SK-N-SH (cell line): ENCODE measurements around the gene CASP1. TPM values are rescaled to one million over a fixed set of nuclear protein-coding genes. Genes with fewer than 3 reads are reported as not detected.

Experiments
- CTCF ChIA-PET: fragments of 300-600, 350-600 bp; formaldehyde crosslinking; extraction: SDS; loops from one replicate; lab custom pipeline; 2021; lab: Yijun Ruan, JAX
- POLR2A ChIA-PET: fragments of 350-600 bp; sonication (Branson Sonifier 250); formaldehyde crosslinking; extraction: SDS; loops from one replicate; lab custom pipeline; 2020; ENCODE audit warnings: antibody characterized with exemption, inconsistent platforms; lab: Yijun Ruan, JAX
- DNase-seq: peaks from one replicate; pipeline ENCODE4 v3.0.0; 2012
- H2AFZ ChIP-seq: fragments of 200-600 bp; sonication (generic); 2 replicates; pipeline ENCODE4 v1.8.1; 2016; ENCODE audit warnings: antibody characterized with exemption, mild to moderate bottlenecking, low read depth
- H3F3A ChIP-seq: fragments of 200-600 bp; sonication (generic); replicated peaks from 2 replicates; pipeline ENCODE3; 2016; ENCODE audit warnings: antibody characterized with exemption, mild to moderate bottlenecking; ENCODE audit not compliant: insufficient read depth
- H3K27ac ChIP-seq, 2 experiments: fragments of 200-500 bp in 1 of 2; fragments of 200-600 bp in 1 of 2; sonication (Bioruptor generic) in 1 of 2; sonication (generic), shearing (Covaris generic) in 1 of 2; 2 replicates each; pipeline versions ENCODE4 v1.5.1 to v1.6.1; 2014 to 2016; ENCODE audit warnings: low read depth in 2 of 2, inconsistent platforms in 1 of 2, low read length in 1 of 2, mild to moderate bottlenecking in 1 of 2, mixed read lengths in 1 of 2
- H3K27me3 ChIP-seq: fragments of 200-600 bp; sonication (generic), shearing (Covaris generic); 2 replicates; pipeline ENCODE4 v1.6.1; 2016; ENCODE audit warnings: mixed run types; ENCODE audit not compliant: insufficient read depth
- H3K36me3 ChIP-seq, 2 experiments: fragments of 200-500 bp in 1 of 2; fragments of 200-600 bp in 1 of 2; sonication (Bioruptor generic) in 1 of 2; sonication (generic) in 1 of 2; replicated peaks in 1 of 2; 2 replicates each; pipeline versions ENCODE3 to v1.5.1; 2014 to 2016; ENCODE audit warnings: low read length in 1 of 2, mild to moderate bottlenecking in 1 of 2; ENCODE audit not compliant: insufficient read depth in 2 of 2, control insufficient read depth in 1 of 2
- H3K4me1 ChIP-seq, 2 experiments: fragments of 200-500 bp in 1 of 2; fragments of 200-600 bp in 1 of 2; sonication (Bioruptor generic) in 1 of 2; sonication (generic), shearing (Covaris generic) in 1 of 2; 2 replicates each; pipeline versions ENCODE4 v1.5.1 to v1.6.1; 2014 to 2016; ENCODE audit warnings: low read depth in 1 of 2, low read length in 1 of 2, mixed run types in 1 of 2; ENCODE audit not compliant: insufficient read depth in 2 of 2, control insufficient read depth in 1 of 2
- H3K4me2 ChIP-seq: fragments of 200-600 bp; sonication (generic), shearing (Covaris generic); 2 replicates; pipeline ENCODE4 v1.6.1; 2017; ENCODE audit warnings: mixed run types
- H3K4me3 ChIP-seq, 2 experiments: fragments of 200-500 bp in 1 of 2; fragments of 200-600 bp in 1 of 2; sonication (Bioruptor generic) in 1 of 2; sonication (generic), shearing (Covaris generic) in 1 of 2; 2 replicates each; pipeline versions ENCODE4 v1.5.1 to v1.8.1; 2014 to 2016; ENCODE audit warnings: low read depth in 2 of 2, inconsistent platforms in 1 of 2, low read length in 1 of 2, mild to moderate bottlenecking in 1 of 2, mixed read lengths in 1 of 2, moderate library complexity in 1 of 2
- H3K79me2 ChIP-seq: fragments of 200-600 bp; sonication (generic); 2 replicates; pipeline ENCODE4 v1.8.1; 2017; ENCODE audit warnings: mild to moderate bottlenecking; ENCODE audit not compliant: insufficient read depth
- H3K9ac ChIP-seq: fragments of 200-600 bp; sonication (generic); 2 replicates; pipeline ENCODE4 v1.6.1; 2017; ENCODE audit warnings: mixed run types
- H3K9me2 ChIP-seq: fragments of 200-600 bp; sonication (generic); 2 replicates; pipeline ENCODE4 v1.6.1; 2017; ENCODE audit warnings: mixed run types
- H3K9me3 ChIP-seq: fragments of 200-600 bp; sonication (generic); 2 replicates; pipeline ENCODE4 v1.6.1; 2017; ENCODE audit warnings: mixed run types, mild to moderate bottlenecking, moderate library complexity
- H4K20me1 ChIP-seq: fragments of 200-600 bp; sonication (generic); 2 replicates; pipeline ENCODE4 v1.6.1; 2017; ENCODE audit warnings: mild to moderate bottlenecking, mixed run types; ENCODE audit not compliant: insufficient read depth
- CHD2 ChIP-seq: fragments of 150-350 bp; IDR thresholded peaks from 2 replicates; pipeline ENCODE4 v1.6.1; 2018; ENCODE audit warnings: low read length; ENCODE audit not compliant: partially characterized antibody
- ELF1 ChIP-seq: IDR thresholded peaks from 2 replicates; pipeline ENCODE4 v1.4.0; 2012
- FOSL2 ChIP-seq: IDR thresholded peaks from 2 replicates; pipeline ENCODE4 v1.4.0; 2012; ENCODE audit warnings: low read depth, mild to moderate bottlenecking, moderate library complexity, borderline replicate concordance
- FOXJ3 ChIP-seq: sonication (generic); formaldehyde crosslinking; IDR thresholded peaks from 2 replicates; pipeline ENCODE4 v1.5.1; 2020; ENCODE audit warnings: mild to moderate bottlenecking, missing genetic modification reagents
- FOXM1 ChIP-seq: IDR thresholded peaks from 2 replicates; pipeline ENCODE4 v1.4.0; 2012; ENCODE audit warnings: low read depth, mild to moderate bottlenecking
- MXI1 ChIP-seq: IDR thresholded peaks from 2 replicates; pipeline ENCODE4 v1.6.1; 2012; ENCODE audit warnings: mild to moderate bottlenecking, low read depth, low read length, improper control_type of control experiment
- NFIC ChIP-seq: IDR thresholded peaks from 2 replicates; pipeline ENCODE4 v1.4.0; 2012; ENCODE audit warnings: borderline replicate concordance
- NRF1 ChIP-seq: IDR thresholded peaks from 2 replicates; pipeline ENCODE4 v1.6.1; 2012; ENCODE audit warnings: low read depth, mild to moderate bottlenecking, low read length
- POLR2AphosphoS5 ChIP-seq: IDR thresholded peaks from 2 replicates; pipeline ENCODE4 v1.6.1; 2012; ENCODE audit warnings: low read depth, low read length
- RAD21 ChIP-seq: IDR thresholded peaks from 2 replicates; pipeline ENCODE4 v1.6.1; 2012; ENCODE audit warnings: mild to moderate bottlenecking, low read length
- SMC3 ChIP-seq: IDR thresholded peaks from 2 replicates; pipeline ENCODE4 v1.6.1; 2012; ENCODE audit warnings: low read depth, low read length, improper control_type of control experiment
- TCF12 ChIP-seq: IDR thresholded peaks from 2 replicates; pipeline ENCODE4 v1.4.0; 2012
- YY1 ChIP-seq: IDR thresholded peaks from 2 replicates; pipeline ENCODE4 v1.4.0; 2012; ENCODE audit warnings: low read depth, mild to moderate bottlenecking
- WGBS: methylation state at CpG from one replicate; pipeline ENCODE4 v1.1.6; 2017; ENCODE audit warnings: low lambda C conversion rate; 5-methylcytosine and 5-hydroxymethylcytosine counted together
- polyA plus RNA-seq, 3 experiments: library from polyadenylated mRNA; depleted of rRNA; stranded (reverse); fragments of >200 nt; gene quantifications; 2 replicates each; pipeline ENCODE4 v1.2.3, GENCODE V29; 2012
- TF ChIP-seq, protein P1 (sequence below): fragments of 150-350 bp; IDR thresholded peaks from 2 replicates; pipeline ENCODE4 v1.6.1; 2016; ENCODE audit warnings: mild to moderate bottlenecking, low read depth, low read length
- TF ChIP-seq, protein P2 (sequence below): fragments of 150-350 bp; IDR thresholded peaks from 2 replicates; pipeline ENCODE4 v1.6.1; 2017; ENCODE audit warnings: antibody characterized with exemption, low read length, low read depth, borderline replicate concordance

Gene CASP1
- polyA plus RNA-seq, 1 of the 3 experiments (the other 2 are of a cell fraction) = not detected

DNA sequence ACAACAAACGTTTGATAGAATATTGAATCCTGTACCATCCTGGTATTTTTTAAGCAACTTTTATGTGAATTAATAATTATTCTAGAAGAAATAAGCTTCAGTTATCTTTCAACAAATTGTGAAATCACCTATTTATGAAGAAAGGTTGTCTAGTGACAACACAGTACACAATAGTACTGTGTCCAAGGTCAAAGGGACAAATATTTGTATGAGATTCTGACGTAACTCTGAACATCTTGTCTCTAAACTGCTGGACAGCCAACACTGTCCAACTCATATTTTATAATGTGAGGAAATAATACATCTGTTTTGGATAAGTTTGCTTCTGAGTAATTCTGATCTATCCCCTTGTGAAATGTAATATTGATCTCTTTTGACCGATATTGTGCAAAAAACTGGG, 30.9 kb downstream of the CASP1 start:
- H4K20me1 ChIP-seq = no peaks in the 10 kb centered on the region
- H3K27ac ChIP-seq = no peak overlapping the region
- no peak overlapping the region for H3K4me3 ChIP-seq
- H2AFZ ChIP-seq = no peak overlapping the region
- H3F3A ChIP-seq = no peaks in the 10 kb centered on the region
- 78% methylated on average over 3 of the region's 3 CpGs for WGBS
- TF ChIP-seq YY1 = no peak
- TF ChIP-seq TCF12 = no peak
- no peak for TF ChIP-seq FOXJ3 (CRISPR knock-in tag)
- no peak for TF ChIP-seq NRF1
- TF ChIP-seq MXI1 = no peak
- no peak for TF ChIP-seq NFIC
- TF ChIP-seq RAD21 = no peak
- no peak for TF ChIP-seq CHD2
- no peak for TF ChIP-seq ELF1
- no peak for TF ChIP-seq FOSL2
- no peak for TF ChIP-seq FOXM1
- H3K9me3 ChIP-seq = no peaks in the 10 kb centered on the region
- no peak for DNase-seq
- no peaks in the 10 kb centered on the region for H3K9me2 ChIP-seq
- no peaks in the 10 kb centered on the region for H3K79me2 ChIP-seq
- peaks cover 0 to 5% of the 10 kb centered on the region in 2 experiments; a peak in 2 of 4 replicates for H3K4me1 ChIP-seq
- POLR2A ChIA-PET = no interaction called here
- no peaks in the 10 kb centered on the region for H3K27me3 ChIP-seq
- no peaks in the 10 kb centered on the region for H3K36me3 ChIP-seq
- no peak overlapping the region for H3K9ac ChIP-seq
- no peak overlapping the region for H3K4me2 ChIP-seq
- CTCF ChIA-PET = no interaction called here

DNA sequence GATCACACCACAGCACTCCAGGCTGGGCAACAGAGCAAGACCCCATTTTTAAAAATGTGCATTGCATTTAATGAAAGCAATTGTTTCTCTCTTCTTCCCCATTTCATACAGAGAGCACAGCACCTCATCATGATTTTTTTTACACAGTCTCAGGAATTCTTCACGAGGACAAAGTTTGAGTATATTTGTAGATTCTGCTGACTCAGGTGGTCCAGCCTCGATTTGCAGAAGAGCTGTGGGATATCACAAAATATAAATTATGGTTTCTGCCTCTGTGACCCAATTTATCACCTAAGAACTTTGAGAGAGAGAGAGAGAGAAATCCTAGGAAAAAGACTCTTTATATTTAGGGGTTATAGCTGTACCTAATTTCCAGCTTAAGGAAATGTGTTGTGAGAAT, 31.8 kb downstream of the CASP1 start:
- no peaks in the 10 kb centered on the region for H3K36me3 ChIP-seq
- no peak overlapping the region for H3K27ac ChIP-seq
- no peaks in the 10 kb centered on the region for H3K9me3 ChIP-seq
- H3K4me3 ChIP-seq = no peak overlapping the region
- H3F3A ChIP-seq = no peaks in the 10 kb centered on the region
- TF ChIP-seq, protein P1, sequence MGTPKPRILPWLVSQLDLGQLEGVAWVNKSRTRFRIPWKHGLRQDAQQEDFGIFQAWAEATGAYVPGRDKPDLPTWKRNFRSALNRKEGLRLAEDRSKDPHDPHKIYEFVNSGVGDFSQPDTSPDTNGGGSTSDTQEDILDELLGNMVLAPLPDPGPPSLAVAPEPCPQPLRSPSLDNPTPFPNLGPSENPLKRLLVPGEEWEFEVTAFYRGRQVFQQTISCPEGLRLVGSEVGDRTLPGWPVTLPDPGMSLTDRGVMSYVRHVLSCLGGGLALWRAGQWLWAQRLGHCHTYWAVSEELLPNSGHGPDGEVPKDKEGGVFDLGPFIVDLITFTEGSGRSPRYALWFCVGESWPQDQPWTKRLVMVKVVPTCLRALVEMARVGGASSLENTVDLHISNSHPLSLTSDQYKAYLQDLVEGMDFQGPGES = no peak
- TF ChIP-seq YY1 (no peak), TCF12 (no peak), POLR2AphosphoS5 (no peak), SMC3 (no peak), FOSL2 (no peak)
- TF ChIP-seq, protein P2, sequence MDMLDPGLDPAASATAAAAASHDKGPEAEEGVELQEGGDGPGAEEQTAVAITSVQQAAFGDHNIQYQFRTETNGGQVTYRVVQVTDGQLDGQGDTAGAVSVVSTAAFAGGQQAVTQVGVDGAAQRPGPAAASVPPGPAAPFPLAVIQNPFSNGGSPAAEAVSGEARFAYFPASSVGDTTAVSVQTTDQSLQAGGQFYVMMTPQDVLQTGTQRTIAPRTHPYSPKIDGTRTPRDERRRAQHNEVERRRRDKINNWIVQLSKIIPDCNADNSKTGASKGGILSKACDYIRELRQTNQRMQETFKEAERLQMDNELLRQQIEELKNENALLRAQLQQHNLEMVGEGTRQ = no peak
- no peak overlapping the region for H3K4me2 ChIP-seq
- no peak for DNase-seq
- ChIA-PET CTCF (no interaction called here), POLR2A (no interaction called here)
- no peak overlapping the region for H2AFZ ChIP-seq
- H3K9ac ChIP-seq = no peak overlapping the region
- H3K4me1 ChIP-seq = peaks cover 0 to 5% of the 10 kb centered on the region in 2 experiments; a peak in 2 of 4 replicates
- H3K9me2 ChIP-seq = no peaks in the 10 kb centered on the region
- H4K20me1 ChIP-seq = no peaks in the 10 kb centered on the region
- no peaks in the 10 kb centered on the region for H3K27me3 ChIP-seq
- 46% methylated on average over 2 of the region's 2 CpGs for WGBS
- H3K79me2 ChIP-seq = no peaks in the 10 kb centered on the region
